Measurements from ENCODE around the gene CEP83. TPM values are rescaled to one million over a fixed set of nuclear protein-coding genes. Genes with fewer than 3 reads are reported as not detected.

CEP83 gene
- total and polyA plus RNA-seq, 9 of the 15 experiments (the other 6 are each of a cell fraction or from before 2014, with no cell fraction given): 5.3 to 40.5 (median 31.3) TPM

GRCh38 chr12:94284859-94285258 lies 174.8 kb downstream of the CEP83 start (continued):
- TF ChIP-seq, protein P1, sequence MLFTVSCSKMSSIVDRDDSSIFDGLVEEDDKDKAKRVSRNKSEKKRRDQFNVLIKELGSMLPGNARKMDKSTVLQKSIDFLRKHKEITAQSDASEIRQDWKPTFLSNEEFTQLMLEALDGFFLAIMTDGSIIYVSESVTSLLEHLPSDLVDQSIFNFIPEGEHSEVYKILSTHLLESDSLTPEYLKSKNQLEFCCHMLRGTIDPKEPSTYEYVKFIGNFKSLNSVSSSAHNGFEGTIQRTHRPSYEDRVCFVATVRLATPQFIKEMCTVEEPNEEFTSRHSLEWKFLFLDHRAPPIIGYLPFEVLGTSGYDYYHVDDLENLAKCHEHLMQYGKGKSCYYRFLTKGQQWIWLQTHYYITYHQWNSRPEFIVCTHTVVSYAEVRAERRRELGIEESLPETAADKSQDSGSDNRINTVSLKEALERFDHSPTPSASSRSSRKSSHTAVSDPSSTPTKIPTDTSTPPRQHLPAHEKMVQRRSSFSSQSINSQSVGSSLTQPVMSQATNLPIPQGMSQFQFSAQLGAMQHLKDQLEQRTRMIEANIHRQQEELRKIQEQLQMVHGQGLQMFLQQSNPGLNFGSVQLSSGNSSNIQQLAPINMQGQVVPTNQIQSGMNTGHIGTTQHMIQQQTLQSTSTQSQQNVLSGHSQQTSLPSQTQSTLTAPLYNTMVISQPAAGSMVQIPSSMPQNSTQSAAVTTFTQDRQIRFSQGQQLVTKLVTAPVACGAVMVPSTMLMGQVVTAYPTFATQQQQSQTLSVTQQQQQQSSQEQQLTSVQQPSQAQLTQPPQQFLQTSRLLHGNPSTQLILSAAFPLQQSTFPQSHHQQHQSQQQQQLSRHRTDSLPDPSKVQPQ (CRISPR knock-in tag; IDR thresholded peaks at IDR 0.05; ENCODE audit: borderline replicate concordance): no peak
- TF ChIP-seq POLR2AphosphoS5 (IDR thresholded peaks at IDR 0.05; ENCODE audit: control insufficient read depth, insufficient read depth, low read depth, low read length) (no peak), PHF21A (IDR thresholded peaks at IDR 0.05; ENCODE audit: borderline replicate concordance, low read depth) (no peak), ZNF699 (CRISPR knock-in tag; IDR thresholded peaks at IDR 0.05; ENCODE audit: insufficient replicate concordance) (no peak), ZNF551 (CRISPR knock-in tag; IDR thresholded peaks at IDR 0.05) (no peak), MYNN (IDR thresholded peaks at IDR 0.05) (no peak), MYNN (CRISPR knock-in tag; IDR thresholded peaks at IDR 0.05) (no peak), ZSCAN29 (IDR thresholded peaks at IDR 0.05) (no peak), CXXC5 (CRISPR knock-in tag; IDR thresholded peaks at IDR 0.05) (no peak), FOXJ2 (tag; IDR thresholded peaks at IDR 0.05) (no peak), MECOM (CRISPR knock-in tag; IDR thresholded peaks at IDR 0.05) (peak; percentile 68; the same call in 1 of the 2 replicates), ZNF512 (tag; IDR thresholded peaks at IDR 0.05) (no peak), HDAC6 (IDR thresholded peaks at IDR 0.05; ENCODE audit: low read depth, low read length) (no peak), CSDE1 (IDR thresholded peaks at IDR 0.05) (no peak), ZNF431 (CRISPR knock-in tag; IDR thresholded peaks at IDR 0.05) (no peak), IRF2 (CRISPR knock-in tag; IDR thresholded peaks at IDR 0.05) (no peak), ZNF785 (CRISPR knock-in tag; IDR thresholded peaks at IDR 0.05) (no peak), RBM15 (IDR thresholded peaks at IDR 0.05; ENCODE audit: insufficient read depth, low read length) (no peak)
- TF ChIP-seq, protein P2, sequence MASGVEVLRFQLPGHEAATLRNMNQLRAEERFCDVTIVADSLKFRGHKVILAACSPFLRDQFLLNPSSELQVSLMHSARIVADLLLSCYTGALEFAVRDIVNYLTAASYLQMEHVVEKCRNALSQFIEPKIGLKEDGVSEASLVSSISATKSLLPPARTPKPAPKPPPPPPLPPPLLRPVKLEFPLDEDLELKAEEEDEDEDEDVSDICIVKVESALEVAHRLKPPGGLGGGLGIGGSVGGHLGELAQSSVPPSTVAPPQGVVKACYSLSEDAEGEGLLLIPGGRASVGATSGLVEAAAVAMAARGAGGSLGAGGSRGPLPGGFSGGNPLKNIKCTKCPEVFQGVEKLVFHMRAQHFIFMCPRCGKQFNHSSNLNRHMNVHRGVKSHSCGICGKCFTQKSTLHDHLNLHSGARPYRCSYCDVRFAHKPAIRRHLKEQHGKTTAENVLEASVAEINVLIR (CRISPR knock-in tag; IDR thresholded peaks at IDR 0.05): no peak

Data from K562 (cell line).